HCT116 (cell line): ENCODE measurements around the gene WDR37. TPM values are rescaled to one million over a fixed set of nuclear protein-coding genes. Genes with fewer than 3 reads are reported as not detected.

ENCODE experiments used
- ATAC-seq: fragments of 200-7000 bp; cut with Tn5 transposase; 2 replicates; pipeline ENCODE4 v1.9.1; 2020; ENCODE audit warnings: mild to moderate bottlenecking, moderate library complexity
- BruUV-seq: library from RNA; stranded (reverse); fragments of 400-500 nt; replicated peaks from 2 replicates; lab custom pipeline; 2021; lab: Mats Ljungman, UMichigan
- CTCF ChIA-PET: fragments of 300-600 bp; sonication (Branson Sonifier 250); formaldehyde crosslinking; loops from one replicate; lab custom pipeline; 2021; ENCODE audit warnings: antibody characterized with exemption; lab: Charles Lee
- POLR2A ChIA-PET: fragments of 300-600, 350-600 bp; sonication (Branson Sonifier 250); formaldehyde crosslinking; loops from one replicate; lab custom pipeline; 2021; ENCODE audit warnings: antibody characterized with exemption; lab: Charles Lee
- RAD21 ChIA-PET, 2 experiments: fragments of 300-600 bp; sonication (Branson Sonifier 250); formaldehyde crosslinking; loops; one replicate each; lab custom pipeline; 2023; ENCODE audit warnings: low total read pairs in 2 of 2; ENCODE audit not compliant: uncharacterized antibody in 2 of 2, unreplicated experiment in 2 of 2, low non-redundant PET in 1 of 2; lab: Charles Lee
- DNase-seq: peaks from one replicate; pipeline ENCODE4 v3.0.0-alpha.2; 2010; ENCODE audit warnings: low read depth, low spot score
- H2AFZ ChIP-seq: fragments of 200-600 bp; shearing (Covaris generic), sonication (generic); 2 replicates; pipeline ENCODE4 v1.6.1; 2017; ENCODE audit warnings: low read depth, mixed run types, mixed read lengths, antibody characterized with exemption, low read length; ENCODE audit not compliant: poor library complexity, severe bottlenecking
- H3K27ac ChIP-seq: 2 replicates; pipeline ENCODE4 v1.5.1; 2012; ENCODE audit warnings: low read depth, low read length
- H3K27me3 ChIP-seq: fragments of 200-600 bp; sonication (generic); 2 replicates; pipeline ENCODE4 v1.6.1; 2016; ENCODE audit warnings: mixed run types, low read length, mixed read lengths; ENCODE audit not compliant: insufficient read depth
- H3K36me3 ChIP-seq, 2 experiments: fragments of 200-500 bp in 1 of 2; fragments of 200-600 bp in 1 of 2; sonication (Bioruptor generic) in 1 of 2; sonication (generic) in 1 of 2; 2 replicates each; pipeline versions ENCODE4 v1.5.1 to v1.6.1; 2014 to 2016; ENCODE audit warnings: low read length in 2 of 2, inconsistent platforms in 1 of 2, mixed read lengths in 1 of 2, mixed run types in 1 of 2; ENCODE audit not compliant: insufficient read depth in 2 of 2, control insufficient read depth in 1 of 2
- H3K4me1 ChIP-seq, 2 experiments: fragments of 200-600 bp in 1 of 2; sonication (generic) in 1 of 2; 2 replicates each; pipeline versions ENCODE4 v1.5.1 to v1.6.1; 2012 to 2017; ENCODE audit warnings: low read length in 2 of 2, inconsistent platforms in 1 of 2, mild to moderate bottlenecking in 1 of 2, mixed read lengths in 1 of 2, mixed run types in 1 of 2, moderate library complexity in 1 of 2; ENCODE audit not compliant: insufficient read depth in 2 of 2, control insufficient read depth in 1 of 2
- H3K4me2 ChIP-seq: fragments of 200-600 bp; sonication (generic); 2 replicates; pipeline ENCODE4 v1.6.1; 2017; ENCODE audit warnings: mixed run types, low read length, mixed read lengths
- H3K4me3 ChIP-seq, 2 experiments: fragments of 200-600 bp in 1 of 2; sonication (generic) in 1 of 2; replicated peaks in 1 of 2; 2 replicates each; pipeline ENCODE4 v1.5.1; 2011 to 2016; ENCODE audit warnings: low read length in 2 of 2, control low read depth in 1 of 2, low read depth in 1 of 2, mild to moderate bottlenecking in 1 of 2, mixed read lengths in 1 of 2, mixed run types in 1 of 2
- H3K79me2 ChIP-seq: fragments of 200-600 bp; sonication (generic); 2 replicates; pipeline ENCODE4 v1.6.1; 2017; ENCODE audit warnings: mild to moderate bottlenecking, mixed run types, low read length, moderate library complexity, mixed read lengths; ENCODE audit not compliant: insufficient read depth
- H3K9ac ChIP-seq: fragments of 200-600 bp; sonication (generic); 2 replicates; pipeline ENCODE4 v1.6.1; 2016; ENCODE audit warnings: low read length, mixed read lengths
- H3K9me2 ChIP-seq: fragments of 200-600 bp; sonication (generic), shearing (Covaris generic); 2 replicates; pipeline ENCODE4 v1.6.1; 2017; ENCODE audit warnings: mixed run types, mild to moderate bottlenecking, moderate library complexity; ENCODE audit not compliant: insufficient read depth
- H3K9me3 ChIP-seq, 2 experiments: fragments of 200-500 bp in 1 of 2; fragments of 200-600 bp in 1 of 2; sonication (Bioruptor generic) in 1 of 2; sonication (generic) in 1 of 2; 2 replicates each; pipeline ENCODE4 v1.6.1; 2014 to 2017; ENCODE audit warnings: low read length in 2 of 2, mixed read lengths in 2 of 2, inconsistent platforms in 1 of 2, low read depth in 1 of 2, mild to moderate bottlenecking in 1 of 2, mixed run types in 1 of 2, moderate library complexity in 1 of 2; ENCODE audit not compliant: control insufficient read depth in 1 of 2, insufficient read depth in 1 of 2
- H4K20me1 ChIP-seq: fragments of 200-600 bp; sonication (generic), shearing (Covaris generic); 2 replicates; pipeline ENCODE4 v1.6.1; 2017; ENCODE audit warnings: mixed run types, mild to moderate bottlenecking, moderate library complexity; ENCODE audit not compliant: insufficient read depth
- CEBPB ChIP-seq: IDR thresholded peaks from 2 replicates; pipeline ENCODE4 v1.6.1; 2012; ENCODE audit warnings: low read depth
- CTCF ChIP-seq, 3 experiments: fragments of 200-600 bp in 1 of 3; sonication (generic) in 1 of 3; IDR thresholded peaks in 2 of 3; conservative IDR thresholded peaks in 1 of 3; 2 replicates each; pipeline ENCODE4 v1.5.1; 2012 to 2017; ENCODE audit warnings: low read depth in 2 of 3, low read length in 2 of 3, antibody characterized with exemption in 1 of 3, borderline replicate concordance in 1 of 3, control low read depth in 1 of 3, mild to moderate bottlenecking in 1 of 3, mixed read lengths in 1 of 3, mixed run types in 1 of 3, moderate library complexity in 1 of 3; ENCODE audit not compliant: insufficient read depth in 1 of 3
- EGR1 ChIP-seq: IDR thresholded peaks from 2 replicates; pipeline ENCODE4 v1.6.1; 2012; ENCODE audit warnings: low read depth
- ELF1 ChIP-seq: IDR thresholded peaks from 2 replicates; pipeline ENCODE4 v1.6.1; 2012; ENCODE audit warnings: low read depth, borderline replicate concordance
- EZH2 ChIP-seq: fragments of 200-600 bp; sonication (generic); IDR thresholded peaks from 2 replicates; pipeline ENCODE4 v1.6.1; 2017; ENCODE audit warnings: antibody characterized with exemption, mixed run types
- FOSL1 ChIP-seq: IDR thresholded peaks from 2 replicates; pipeline ENCODE4 v1.6.1; 2012; ENCODE audit warnings: low read depth
- MAX ChIP-seq: IDR thresholded peaks from 2 replicates; pipeline ENCODE4 v1.6.1; 2012
- POLR2AphosphoS5 ChIP-seq: IDR thresholded peaks from 2 replicates; pipeline ENCODE4 v1.6.1; 2011; ENCODE audit warnings: mild to moderate bottlenecking, low read depth, low read length, moderate library complexity
- RAD21 ChIP-seq: IDR thresholded peaks from 2 replicates; pipeline ENCODE4 v1.6.1; 2012; ENCODE audit warnings: low read depth, mild to moderate bottlenecking
- SP1 ChIP-seq: IDR thresholded peaks from 2 replicates; pipeline ENCODE4 v1.6.1; 2012; ENCODE audit warnings: low read depth
- SRF ChIP-seq: IDR thresholded peaks from 2 replicates; pipeline ENCODE4 v1.6.1; 2012; ENCODE audit warnings: low read depth
- TCF7L2 ChIP-seq: IDR thresholded peaks from 2 replicates; pipeline ENCODE4 v1.7.0; 2011; ENCODE audit warnings: borderline replicate concordance, inconsistent platforms; ENCODE audit not compliant: insufficient read depth, insufficient read length; ENCODE audit errors: extremely low read depth
- YY1 ChIP-seq: IDR thresholded peaks from 2 replicates; pipeline ENCODE4 v1.6.1; 2011; ENCODE audit warnings: low read length, low read depth, moderate library complexity, mild to moderate bottlenecking; ENCODE audit not compliant: insufficient replicate concordance; ENCODE audit errors: extremely low read depth
- ZFX ChIP-seq: fragments of 450-650 bp; IDR thresholded peaks from 2 replicates; pipeline ENCODE4 v1.6.1; 2017
- ZNF274 ChIP-seq: fragments of 200-500 bp; sonication (Bioruptor generic); IDR thresholded peaks from 2 replicates; pipeline ENCODE4 v1.6.1; 2014; ENCODE audit warnings: mild to moderate bottlenecking, low read depth, low read length, inconsistent platforms
- intact Hi-C: fragments of 100-400 bp; cut with micrococcal nuclease; formaldehyde crosslinking; loops from 2 replicates; pipeline ENCODE4 v1.10.0; 2022
- total RNA-seq: library from RNA; stranded (reverse); gene quantifications from one replicate; pipeline ENCODE4 v1.2.1, GENCODE V29; 2021; ENCODE audit not compliant: unreplicated experiment

The WDR37 gene
- total RNA-seq, 1 experiment from 2014 or later, result 9.1 TPM

DNA sequence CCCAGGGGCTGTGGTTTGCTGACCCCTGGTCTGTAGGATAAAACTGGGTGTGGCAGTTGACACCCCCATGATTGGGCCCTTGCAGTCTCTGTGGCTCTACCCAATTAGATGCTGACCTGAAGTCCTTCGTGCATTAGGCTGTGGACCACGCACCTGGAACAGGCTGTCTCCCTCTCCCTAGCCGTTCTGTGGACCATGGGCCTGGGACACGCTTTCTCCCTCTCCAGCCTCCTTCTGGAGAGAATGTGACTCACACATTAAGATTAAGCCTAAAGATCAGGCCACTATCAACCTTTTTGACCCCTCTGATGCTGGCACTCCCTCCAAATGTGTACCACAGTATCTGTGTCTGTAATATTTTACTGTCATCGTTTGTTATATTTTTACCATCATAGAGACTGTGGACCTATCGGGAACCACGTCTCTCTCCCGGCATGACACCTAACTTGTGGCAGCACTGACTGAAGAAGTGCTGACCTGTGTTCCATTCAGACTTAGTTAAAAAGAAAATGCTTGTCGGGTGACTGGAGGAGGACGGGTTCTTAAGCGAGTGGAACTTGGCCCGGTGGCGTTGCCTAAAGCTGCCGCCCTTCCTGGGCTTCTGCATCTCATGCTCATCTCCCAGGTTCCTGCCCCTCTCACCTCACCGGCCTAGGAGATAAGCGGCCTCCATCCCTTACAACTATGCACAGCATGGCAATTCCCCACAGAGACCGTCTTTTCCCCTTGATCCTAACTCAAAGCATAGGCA is 92.8 kb downstream of the WDR37 start:
- no peak for TF ChIP-seq MAX
- no peak for TF ChIP-seq POLR2AphosphoS5
- TF ChIP-seq ZNF274, result no peak
- no peak overlapping the region for H3K27ac ChIP-seq
- H3K9me2 ChIP-seq, result no peaks in the 10 kb centered on the region
- H2AFZ ChIP-seq, result no peak overlapping the region
- H3K27me3 ChIP-seq, result no peaks in the 10 kb centered on the region
- ATAC-seq (no peak), DNase-seq (no peak)
- H3K79me2 ChIP-seq, result no peaks in the 10 kb centered on the region
- H3K4me3 ChIP-seq, result no peak overlapping the region
- H4K20me1 ChIP-seq, result no peaks in the 10 kb centered on the region
- RAD21 ChIA-PET, result no interaction called here
- no TSS peak for BruUV-seq
- CTCF ChIA-PET, result no interaction called here
- POLR2A ChIA-PET, result interaction anchor here (0.7 kb wide), 1 partner anchor 1779 kb away, joined by 4 read pairs; no protein-coding TSS in a partner anchor
- no peak overlapping the region for H3K4me2 ChIP-seq
- H3K4me1 ChIP-seq, result no peaks in the 10 kb centered on the region; a peak in 1 of 4 replicates
- H3K36me3 ChIP-seq, result no peaks in the 10 kb centered on the region
- intact Hi-C loops, result no loop called here
- no peak overlapping the region for H3K9ac ChIP-seq
- H3K9me3 ChIP-seq, result peaks cover 0 to 16% of the 10 kb centered on the region in 2 experiments; a peak in 2 of 4 replicates

- H3K9ac ChIP-seq, result no peak overlapping the region
- BruUV-seq, result no TSS peak
- intact Hi-C loops, result no loop called here
- H2AFZ ChIP-seq, result no peak overlapping the region
- H3K79me2 ChIP-seq, result no peaks in the 10 kb centered on the region
- no peaks in the 10 kb centered on the region for H3K9me2 ChIP-seq
- CTCF ChIA-PET, result no interaction called here
- H3K36me3 ChIP-seq, result no peaks in the 10 kb centered on the region
- H3K9me3 ChIP-seq, result peaks cover 0 to 11% of the 10 kb centered on the region in 2 experiments; a peak in 2 of 4 replicates
- no peaks in the 10 kb centered on the region for H3K27me3 ChIP-seq
- RAD21 ChIA-PET, result no interaction called here
- ATAC-seq, result no peak
- POLR2A ChIA-PET, result no interaction called here
- no peaks in the 10 kb centered on the region; a peak in 1 of 4 replicates for H3K4me1 ChIP-seq
- H3K27ac ChIP-seq, result no peak overlapping the region
- H3K4me3 ChIP-seq, result no peak overlapping the region
- H3K4me2 ChIP-seq, result no peak overlapping the region
- no peak for DNase-seq
- no peaks in the 10 kb centered on the region for H4K20me1 ChIP-seq
- TF ChIP-seq EGR1, result no peak
- TF ChIP-seq EZH2, result no peak
- TF ChIP-seq YY1, result no peak
- TF ChIP-seq FOSL1, result no peak
- TF ChIP-seq RAD21, result no peak
- TF ChIP-seq ELF1, result no peak
- no peak for TF ChIP-seq CEBPB
- no peak for TF ChIP-seq SRF
- no peak for TF ChIP-seq ZFX
- TF ChIP-seq TCF7L2, result no peak
- no peak for TF ChIP-seq SP1
- TF ChIP-seq POLR2AphosphoS5, result no peak
- TF ChIP-seq CTCF (IDR thresholded peaks at IDR 0.05 in 2 of 3, conservative IDR thresholded peaks at IDR 0.05 in 1 of 3; ENCODE audit: borderline replicate concordance in 1 of 3, insufficient read depth in 1 of 3, low read depth in 2 of 3, low read length in 2 of 3), result no peak
These were observed 93.8 kb downstream of the WDR37 start for GRCh38 chr10:1149793-1150637.
